ENCODE results near the gene SLC39A13.

- TF ChIP-seq, protein P1, sequence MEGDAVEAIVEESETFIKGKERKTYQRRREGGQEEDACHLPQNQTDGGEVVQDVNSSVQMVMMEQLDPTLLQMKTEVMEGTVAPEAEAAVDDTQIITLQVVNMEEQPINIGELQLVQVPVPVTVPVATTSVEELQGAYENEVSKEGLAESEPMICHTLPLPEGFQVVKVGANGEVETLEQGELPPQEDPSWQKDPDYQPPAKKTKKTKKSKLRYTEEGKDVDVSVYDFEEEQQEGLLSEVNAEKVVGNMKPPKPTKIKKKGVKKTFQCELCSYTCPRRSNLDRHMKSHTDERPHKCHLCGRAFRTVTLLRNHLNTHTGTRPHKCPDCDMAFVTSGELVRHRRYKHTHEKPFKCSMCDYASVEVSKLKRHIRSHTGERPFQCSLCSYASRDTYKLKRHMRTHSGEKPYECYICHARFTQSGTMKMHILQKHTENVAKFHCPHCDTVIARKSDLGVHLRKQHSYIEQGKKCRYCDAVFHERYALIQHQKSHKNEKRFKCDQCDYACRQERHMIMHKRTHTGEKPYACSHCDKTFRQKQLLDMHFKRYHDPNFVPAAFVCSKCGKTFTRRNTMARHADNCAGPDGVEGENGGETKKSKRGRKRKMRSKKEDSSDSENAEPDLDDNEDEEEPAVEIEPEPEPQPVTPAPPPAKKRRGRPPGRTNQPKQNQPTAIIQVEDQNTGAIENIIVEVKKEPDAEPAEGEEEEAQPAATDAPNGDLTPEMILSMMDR (conservative IDR thresholded peaks at IDR 0.05 in 1 of 2, IDR thresholded peaks at IDR 0.05 in 1 of 2; ENCODE audit: extremely low read depth in 1 of 2, insufficient read depth in 1 of 2, low read depth in 1 of 2, low read length in 2 of 2) = no peak
- no peak for TF ChIP-seq EZH2 (IDR thresholded peaks at IDR 0.05; ENCODE audit: borderline replicate concordance, low read length)
These were observed 34.1 kb downstream of the SLC39A13 start for GRCh38 chr11:47442514-47442913.

All from mammary epithelial cell (primary cell).